ENCODE results near the gene PAPPA.

GRCh38 chr9:116323012-116323411 is 169.4 kb downstream of the PAPPA start:
- TF ChIP-seq CTCF (IDR thresholded peaks at IDR 0.05) = no peak
- TF ChIP-seq POLR2A (IDR thresholded peaks at IDR 0.05) = no peak
- TF ChIP-seq EP300 (IDR thresholded peaks at IDR 0.05) = no peak

Data from suprapubic skin (tissue), 3 donors.